ENCODE results near the gene TOP2B.

TOP2B gene

DNA sequence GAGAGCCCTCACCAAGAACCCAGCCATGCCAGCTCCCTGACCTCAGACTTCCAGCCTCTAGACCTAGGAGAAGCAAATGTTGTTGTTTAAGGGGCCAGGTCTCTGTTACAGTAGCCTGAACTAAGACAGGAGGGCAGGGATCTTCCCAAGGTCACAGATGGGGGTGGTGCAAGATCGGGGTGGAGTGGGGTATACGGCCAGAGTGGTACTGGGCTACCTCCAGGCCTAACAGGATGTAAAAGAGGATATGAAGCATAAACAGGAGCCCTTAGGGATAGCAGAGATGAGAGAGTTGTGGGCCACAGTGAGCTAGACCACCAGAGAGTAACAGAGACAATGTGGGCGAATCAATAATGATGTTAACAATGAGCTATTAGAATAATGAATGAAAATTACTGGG, 82.9 kb downstream of the TOP2B start:
- no peak for DNase-seq

DNA sequence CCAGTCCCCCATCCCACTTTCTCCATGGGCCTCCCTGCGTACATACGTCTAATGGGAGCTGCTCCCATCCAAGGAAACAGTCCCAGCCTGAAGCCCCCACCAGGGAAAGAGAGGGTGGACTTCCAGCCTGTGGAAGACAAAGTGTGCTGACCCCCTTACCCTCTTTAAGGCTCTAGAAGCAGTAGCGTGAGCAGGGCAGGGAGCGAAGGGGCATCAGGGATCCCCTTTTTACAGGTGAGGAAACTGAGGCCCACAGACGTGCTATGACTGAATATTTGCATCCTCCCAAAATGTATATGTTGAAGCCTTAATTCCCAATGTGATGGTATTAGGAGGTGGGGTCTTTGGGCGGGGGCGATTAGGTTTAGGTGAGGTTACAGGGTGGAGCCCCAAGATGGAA, 83.4 kb downstream of the TOP2B start:
- DNase-seq: no peak

DNA sequence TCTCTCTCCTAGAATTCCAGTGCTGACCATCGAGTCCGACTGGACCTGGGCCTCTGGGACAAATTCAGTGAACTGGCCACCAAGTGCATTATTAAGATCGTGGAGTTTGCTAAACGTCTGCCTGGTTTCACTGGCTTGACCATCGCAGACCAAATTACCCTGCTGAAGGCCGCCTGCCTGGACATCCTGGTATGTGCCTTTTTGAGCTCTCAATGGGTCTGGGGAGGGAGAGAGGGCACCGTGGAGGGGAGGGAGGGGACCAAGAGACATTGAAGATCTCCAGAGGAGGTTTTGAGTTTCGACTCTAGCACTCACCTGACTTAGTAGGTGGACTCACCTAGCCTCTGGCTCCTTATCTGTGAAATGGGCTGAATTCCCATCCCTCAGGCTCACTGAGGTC, 84.2 kb downstream of the TOP2B start:
- DNase-seq: no peak

DNA sequence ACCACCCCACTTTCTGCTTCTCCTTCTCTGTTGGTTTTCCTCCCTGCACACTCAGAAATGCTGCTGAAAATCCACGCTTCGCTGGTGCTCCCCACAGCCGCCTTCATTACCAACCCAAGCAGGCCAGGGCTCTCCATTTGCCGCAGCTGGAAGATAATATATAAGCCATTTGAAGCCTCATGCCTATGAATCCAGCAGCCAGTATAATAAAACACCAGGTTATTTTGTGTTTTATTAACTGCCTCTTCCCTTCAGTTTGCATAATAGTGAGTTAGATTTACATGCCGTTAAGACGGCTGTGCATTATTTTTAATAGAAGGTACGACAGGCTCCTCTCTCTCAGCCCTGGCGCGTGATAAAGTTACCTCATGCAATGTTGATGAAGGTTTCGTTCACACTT, 86.6 kb downstream of the TOP2B start:
- DNase-seq: no peak

DNA sequence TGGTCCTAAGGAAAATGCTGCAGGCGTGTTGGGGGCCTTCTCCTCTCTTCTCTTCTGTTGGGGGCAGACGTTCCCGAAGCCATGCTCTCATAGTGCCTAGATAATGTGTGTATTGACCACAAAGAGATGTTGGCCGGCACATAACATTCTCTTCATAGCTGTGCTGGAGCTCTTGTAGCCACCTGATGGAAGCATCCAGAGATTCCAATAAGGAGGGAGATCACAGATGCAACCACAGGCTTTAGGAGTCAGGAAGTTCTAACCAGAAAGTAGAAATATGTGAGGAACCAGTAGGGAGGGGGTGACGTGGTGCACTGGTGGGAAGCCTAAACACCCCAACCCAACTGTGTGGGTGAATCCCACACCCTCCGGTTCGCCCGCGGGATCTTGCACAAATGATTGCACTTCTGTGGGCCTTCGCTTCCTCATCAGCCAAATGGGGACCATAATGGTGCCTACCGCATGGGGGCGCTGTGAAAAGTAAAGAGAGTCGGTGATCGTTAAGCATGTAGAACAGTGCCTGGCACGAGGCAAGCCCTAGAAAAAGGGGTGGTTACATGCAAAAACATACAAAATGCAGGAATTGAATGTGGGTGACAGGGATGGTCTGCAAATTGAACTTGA, 87.8 kb downstream of the TOP2B start:
- no peak for DNase-seq

DNA sequence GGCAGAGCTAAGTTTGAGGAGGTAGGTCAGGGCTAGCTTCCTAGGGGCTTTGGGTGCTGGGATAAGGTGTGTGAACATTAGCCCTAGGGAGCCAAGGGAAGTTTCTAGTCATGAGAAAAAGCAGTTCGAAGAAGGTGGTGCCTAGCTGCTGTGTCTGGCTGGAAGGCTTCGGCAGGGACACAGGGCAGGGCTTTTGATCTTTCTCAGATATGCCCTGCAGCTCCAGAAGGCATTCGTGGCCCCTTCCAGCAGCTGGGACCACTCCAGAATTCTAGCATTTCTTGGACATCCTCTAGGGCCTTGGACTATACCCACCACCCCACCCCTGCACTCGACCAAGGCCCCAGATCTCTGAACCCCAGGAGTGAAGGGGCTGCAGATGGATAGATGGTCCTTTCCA, 88.6 kb downstream of the TOP2B start:
- no peak for DNase-seq

DNA sequence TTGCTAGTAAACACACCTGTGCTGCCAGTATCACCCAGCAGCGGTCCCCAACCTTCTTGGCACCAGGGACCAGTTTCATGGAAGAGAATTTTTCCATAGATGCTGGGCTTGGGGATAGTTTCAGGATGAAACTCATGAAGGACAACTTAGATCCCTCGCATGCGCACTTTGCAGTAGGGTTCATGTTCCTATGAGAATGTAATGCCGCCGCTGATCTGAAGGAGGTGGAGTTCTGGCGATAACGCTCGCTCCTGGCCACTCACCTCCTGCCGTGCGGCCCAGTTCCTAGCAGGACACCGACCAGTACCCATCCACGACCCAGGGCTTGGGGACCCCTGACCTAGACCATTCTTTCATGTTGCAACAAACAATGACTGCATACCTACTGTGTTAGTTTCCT, 89.7 kb downstream of the TOP2B start:
- DNase-seq: no peak

DNA sequence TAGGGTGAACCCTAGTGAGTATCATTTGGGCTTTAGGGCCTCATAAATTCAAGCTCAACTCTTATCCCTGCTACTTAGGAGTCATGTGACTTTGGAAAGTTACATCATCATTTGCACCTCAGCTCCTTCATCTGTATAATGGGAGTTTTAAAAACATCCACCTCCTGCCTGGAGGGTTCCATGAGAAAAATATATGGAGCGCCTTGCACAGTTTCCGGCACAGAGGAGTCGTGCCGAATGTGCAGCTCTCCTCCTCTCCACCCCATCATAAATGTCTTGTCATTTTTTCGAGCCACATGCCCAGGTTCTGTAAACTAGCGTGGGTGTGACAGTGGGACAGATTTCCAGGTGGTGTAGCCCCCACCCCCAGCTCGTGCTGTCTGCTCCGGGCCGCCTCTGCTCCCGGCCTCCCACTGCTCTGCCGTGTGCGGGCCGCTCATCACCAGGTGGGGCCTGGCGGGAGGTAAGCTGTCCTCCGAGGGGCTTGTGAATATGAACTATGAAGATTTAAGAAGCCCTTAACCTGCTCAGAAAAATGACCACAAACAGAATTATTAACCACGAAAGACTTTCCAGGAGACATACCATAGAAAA, 90.4 kb downstream of the TOP2B start:
- DNase-seq: no peak

DNA sequence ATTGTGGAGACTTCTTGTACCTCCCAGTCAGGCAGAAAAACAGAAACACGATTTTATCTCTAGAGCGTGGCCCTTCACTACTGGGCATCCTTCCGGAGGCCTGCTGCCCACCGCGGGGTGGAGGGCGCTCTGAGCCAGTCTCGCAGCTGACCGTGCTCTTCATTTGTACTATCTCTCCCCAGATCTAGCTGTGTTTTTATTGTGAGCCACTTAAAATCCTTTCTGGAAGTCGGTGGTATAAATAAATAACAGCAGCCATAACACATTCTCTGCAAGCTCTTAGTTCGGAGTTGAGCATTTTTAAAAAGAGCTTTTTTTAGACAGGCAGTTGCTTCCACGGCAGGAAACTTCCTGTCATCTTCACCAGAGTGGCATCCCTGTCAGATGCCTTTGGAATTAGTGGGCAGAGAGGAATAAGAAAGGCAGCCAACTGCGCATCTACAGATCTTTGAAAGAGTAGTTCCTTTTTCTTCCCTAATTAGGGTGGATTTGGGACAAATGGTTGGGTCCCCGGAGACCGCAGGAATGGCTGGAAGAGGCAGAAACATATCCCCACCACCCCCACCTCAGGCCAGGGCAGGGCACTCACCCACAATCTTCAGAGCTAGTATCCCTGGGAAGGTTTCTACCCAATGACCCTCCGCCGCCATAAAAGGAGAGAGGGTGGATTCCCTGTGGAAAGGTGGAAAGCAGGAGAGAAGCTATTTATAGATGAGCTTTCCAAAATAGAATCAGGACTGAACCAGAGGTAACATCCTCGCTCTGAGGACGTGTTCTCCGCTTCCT, 91.1 kb downstream of the TOP2B start:
- no peak for DNase-seq

DNA sequence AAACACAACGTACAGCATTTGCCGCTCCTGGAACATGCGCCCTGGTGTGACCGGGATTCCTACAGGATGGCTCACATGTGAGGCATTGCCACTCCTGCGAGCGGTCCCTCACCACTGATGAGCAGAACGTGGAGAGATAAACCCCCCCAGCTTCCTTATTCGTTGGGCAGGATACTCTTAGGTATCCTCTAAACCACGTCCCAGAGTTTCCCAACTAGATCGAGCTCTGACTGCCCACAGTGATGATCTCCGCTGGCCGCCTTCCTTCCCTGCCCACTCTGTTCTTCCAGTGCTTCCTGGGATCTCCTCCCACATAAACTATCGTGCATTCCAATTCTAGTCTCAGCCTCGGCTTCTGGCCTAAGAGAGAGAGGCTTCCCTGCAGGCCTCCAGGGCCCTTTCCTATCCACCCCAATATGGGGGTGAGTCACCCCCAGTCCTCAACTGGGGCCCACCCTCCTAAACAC, 91.8 kb downstream of the TOP2B start:
- no peak for DNase-seq

DNA sequence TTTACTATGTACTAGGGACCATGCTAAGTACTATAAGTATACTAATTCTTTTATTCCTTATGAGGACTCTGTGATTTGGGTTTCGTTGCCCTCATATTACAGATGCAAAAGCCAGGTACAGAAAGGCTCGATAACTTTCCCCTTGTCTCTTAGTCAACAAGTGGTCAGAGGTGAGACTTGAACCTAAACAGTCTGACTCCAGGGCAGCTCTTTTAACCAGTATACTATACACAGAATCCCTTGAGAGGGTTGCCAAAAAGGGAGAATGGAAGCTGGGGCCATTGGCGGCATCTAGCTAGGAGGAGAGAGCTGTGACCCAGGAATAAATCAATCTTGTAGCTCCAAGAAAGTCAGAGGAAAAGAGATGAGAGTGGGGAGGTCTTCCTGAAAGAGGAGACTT, 92.4 kb downstream of the TOP2B start:
- DNase-seq: no peak

DNA sequence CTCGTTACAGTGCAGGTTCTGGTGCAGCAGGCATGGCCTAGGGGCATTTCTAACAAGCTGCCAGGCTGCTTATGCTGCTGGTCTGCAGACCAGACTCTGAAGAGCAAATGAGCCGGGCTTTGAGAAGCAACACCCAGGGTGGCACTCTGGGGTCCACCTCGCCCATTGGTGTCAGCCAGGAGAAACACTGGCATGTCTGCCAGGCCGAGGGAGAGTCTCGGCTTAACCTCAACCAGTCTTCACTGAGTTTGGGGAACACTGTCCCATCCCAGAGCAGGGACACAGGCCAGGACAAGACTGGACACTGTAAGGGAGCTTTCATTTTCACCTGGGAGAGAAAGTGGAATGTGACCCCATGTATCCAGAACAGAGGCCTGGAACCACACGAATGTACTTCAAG, 93.4 kb downstream of the TOP2B start:
- DNase-seq: no peak

DNA sequence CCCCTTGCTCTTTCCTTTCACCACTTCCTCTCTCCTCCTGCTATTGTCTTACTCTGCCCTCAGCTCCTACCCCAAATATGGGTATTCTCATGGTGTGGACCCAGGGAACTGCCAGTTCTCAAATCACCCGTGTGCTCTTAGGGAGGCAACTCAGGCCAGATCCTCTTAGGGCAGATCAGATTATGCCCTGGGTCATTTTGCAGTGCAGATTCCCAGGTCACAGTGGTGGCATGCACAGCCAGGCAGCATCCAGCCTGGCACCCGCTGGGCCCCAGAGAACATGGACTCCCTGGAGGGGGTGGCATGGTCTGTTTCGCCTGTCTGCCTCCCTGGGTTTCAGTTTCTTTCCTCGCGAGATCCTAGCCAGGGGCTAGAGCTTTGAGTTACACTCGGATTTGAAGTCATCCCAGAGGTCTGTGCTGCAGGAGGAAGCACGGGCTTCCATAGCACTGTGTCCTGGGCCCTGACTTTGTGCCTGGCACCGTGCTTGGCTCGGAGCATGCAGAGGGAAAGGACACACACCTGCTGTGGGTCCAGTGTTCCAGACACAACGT, 96.1 kb downstream of the TOP2B start:
- DNase-seq: no peak

DNA sequence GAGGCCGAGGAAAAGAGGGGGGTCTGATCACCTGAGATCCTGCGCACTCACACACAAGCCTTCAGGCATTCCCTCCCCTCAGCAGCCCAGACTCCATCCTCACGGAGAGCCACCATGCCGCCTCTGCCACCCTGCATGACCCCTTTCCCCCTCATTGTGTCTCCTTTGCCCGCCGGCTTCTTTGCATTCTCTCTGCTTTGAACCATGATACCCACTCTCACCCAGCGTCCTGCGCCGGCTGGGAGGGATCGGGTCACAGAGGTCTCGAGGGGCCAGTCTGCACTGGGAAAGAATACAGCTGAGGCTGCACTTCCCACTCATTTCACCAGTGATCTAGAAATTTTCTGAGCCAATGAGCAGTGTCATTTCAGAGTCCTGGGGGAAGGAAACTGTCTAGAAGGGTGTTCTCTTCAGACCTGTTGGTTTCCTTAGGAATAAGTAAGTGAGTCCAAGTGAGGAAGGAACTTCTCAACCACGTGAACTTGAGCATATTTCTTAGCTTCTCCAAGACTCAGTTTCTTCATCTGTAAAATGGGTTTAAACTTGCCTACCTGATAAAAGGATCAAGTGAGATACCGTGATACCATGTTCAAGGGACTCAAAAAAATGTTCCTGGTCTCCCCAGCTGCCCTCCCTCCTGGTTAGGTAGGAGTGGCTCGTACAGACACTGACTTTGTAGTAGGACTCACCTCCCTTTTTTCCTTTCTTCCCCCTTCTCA, 96.7 kb downstream of the TOP2B start:
- no peak for DNase-seq

DNA sequence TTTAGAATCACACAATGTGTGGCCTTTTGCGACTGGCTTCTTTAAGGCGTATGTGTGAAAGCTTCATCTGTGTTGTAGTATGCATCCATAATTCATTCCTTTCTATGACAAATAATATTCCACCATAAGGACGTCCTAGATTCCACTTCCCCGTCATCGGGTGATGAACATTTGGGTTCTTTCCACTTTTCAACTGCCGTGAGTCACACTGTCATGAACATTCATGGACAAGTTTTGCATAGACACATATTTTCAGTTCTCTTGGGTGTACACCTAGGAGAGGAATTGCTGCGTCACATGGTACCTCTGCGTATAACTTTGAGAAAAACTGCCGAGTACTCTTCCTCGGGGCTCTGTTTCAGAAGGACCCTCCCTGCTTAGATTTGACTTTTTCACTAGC, 97.3 kb downstream of the TOP2B start:
- no peak for DNase-seq

DNA sequence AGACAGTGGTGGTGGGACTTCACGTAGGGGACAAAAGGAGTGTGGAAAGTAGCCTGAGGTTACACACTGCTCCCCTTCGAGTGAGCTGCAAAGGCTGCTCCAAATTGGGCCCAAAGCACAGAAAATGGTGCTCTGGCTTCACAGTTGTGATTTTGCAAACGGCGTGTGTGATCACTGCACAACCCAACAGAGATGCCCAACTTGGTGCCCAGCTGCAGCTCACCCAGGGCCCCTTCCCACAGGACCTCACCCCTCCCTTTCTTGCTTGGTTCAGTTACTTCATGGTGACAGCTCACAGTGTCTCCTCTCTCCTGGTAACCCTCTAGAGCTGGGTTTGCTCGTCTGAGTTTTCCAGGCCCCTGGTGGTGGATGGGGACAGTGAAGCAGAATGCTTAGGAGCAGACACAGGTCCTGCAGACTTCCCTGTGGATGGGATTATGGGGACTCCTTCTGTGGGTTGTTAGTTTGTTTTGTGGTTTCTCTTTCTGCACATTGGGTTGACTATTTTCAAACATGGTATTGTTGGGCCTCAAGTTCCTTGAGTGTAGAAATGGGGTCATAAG, 98.3 kb downstream of the TOP2B start:
- no peak for DNase-seq

DNA sequence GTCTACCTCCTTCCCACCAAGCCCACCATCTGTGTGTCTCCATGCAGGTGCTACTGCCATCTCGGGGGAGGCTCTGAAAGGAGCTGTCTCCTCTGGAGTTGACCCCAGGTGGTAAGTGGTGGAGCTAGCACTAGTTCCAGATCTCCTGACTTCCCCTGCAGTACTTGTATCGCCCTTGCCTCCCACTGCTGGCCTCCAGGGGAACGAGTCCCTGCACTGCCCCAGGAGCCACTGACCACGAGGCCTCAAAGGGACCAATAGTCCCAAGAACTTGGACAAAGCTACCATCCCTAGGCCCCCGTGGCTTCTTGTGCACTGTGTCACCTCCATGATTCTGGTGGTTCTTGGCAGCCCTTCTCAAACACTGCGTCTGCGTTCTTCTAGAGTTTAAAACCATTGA, 98.9 kb downstream of the TOP2B start:
- no peak for DNase-seq

DNA sequence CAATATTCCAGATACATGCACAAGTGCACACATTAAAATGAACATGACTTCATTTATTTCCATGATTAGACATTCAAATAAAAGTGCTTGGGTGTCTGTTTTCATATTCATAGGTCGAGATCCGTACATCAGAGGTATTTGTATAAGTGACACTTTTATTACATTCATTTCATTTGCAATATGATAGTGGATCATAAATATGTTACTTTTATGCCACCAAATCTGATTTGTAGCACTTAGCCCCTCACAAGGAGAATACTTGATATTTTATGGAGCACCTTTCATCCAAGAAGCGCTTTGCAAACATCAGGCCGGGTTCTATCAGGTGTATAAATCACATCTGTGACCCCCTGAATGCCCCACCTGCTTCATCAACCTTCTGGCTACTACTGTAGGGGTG, 100.6 kb downstream of the TOP2B start:
- DNase-seq: no peak

DNA sequence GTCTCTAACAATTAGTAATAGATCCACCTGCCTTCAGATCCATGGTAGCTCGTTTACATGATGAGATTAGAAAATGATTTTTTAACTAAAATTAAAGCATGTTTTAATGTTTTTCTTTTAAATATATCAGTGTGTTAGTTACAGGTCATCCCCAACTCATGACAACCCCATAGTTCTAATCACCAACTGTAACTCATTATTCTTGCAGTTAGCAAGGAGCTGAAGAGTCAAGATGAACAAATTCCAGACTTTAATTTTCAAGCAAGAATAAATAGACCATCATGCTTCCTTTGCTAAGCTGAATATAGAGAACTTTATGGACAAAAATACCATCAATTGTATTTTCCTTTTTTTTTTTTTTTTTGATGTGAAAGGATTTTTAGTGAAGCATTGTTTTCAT, 101.1 kb downstream of the TOP2B start:
- DNase-seq: no peak

DNA sequence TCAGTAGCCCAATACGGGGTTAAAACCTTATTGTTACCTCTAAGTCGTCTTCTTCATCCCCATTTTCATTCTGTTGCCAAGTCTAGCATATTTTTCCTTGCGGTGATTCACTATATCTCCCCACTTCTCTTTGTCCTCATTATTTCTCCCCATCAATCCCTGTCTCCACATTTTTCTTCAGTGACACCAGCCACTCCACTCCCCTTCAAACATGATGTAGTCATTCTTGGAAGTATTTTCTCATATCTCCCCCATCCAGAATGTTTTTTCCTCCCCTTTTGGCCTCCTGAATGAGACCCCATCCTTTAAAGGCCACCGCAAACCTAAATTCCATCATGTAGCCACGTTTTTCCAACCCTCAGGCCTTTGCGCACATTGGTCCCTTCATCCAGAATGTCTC, 105.9 kb downstream of the TOP2B start:
- no peak for DNase-seq

DNA sequence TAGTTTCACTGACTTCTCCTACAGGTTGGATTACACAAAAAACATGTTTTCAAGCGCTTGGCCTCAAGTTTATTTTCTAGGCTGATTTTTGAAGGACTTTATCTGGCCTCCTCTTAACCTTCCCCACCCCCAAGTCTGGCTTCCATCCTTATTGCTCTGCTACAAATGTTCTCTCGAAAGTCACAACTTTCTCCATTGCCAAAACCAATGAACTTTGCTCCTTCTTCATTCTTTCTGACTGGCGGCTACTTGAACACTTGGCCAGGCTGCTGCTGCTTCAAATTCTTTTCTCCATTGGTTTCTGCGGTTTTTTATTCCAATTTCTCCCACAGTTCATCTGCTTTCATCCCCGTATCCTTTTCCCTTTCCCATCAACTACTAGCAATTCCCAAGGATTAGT, 106.6 kb downstream of the TOP2B start:
- no peak for DNase-seq

DNA sequence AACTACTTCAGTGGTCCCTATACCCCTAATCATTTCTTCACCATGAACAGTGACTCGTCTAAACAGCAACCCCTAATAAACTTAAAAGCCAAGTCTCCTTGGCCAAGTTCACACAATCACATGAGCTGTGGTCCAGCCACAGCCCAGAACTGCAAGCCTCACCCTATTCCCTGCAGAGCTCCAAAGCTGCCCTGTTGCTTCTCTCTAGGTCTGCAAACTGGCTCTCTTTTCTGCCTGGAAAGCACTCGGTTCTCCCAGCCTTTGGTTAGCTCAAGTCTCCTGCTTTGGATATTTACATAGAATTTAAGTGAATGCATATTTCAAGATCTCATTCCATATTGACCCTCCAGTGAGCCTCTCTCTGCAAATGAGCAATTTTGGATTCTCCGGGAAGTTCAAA, 107.0 kb downstream of the TOP2B start:
- no peak for DNase-seq

DNA sequence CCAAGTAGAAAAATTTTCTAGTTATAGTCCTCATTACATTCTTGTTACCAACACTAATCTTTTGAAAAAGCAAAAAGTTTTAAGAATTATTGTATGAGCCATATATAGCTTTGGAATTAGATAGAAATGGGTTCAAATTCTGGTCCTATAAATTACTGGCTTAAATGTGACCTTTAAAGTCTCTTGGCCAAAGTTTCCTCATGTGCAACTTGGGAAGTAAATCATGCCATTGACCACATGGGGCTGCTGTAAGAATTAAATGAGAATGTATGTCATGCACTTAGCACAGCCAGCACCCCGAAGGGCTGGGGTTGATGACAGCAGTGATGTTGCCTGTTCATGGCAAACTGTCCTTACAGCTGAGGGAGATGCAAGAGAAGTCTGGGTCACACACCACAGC, 108.3 kb downstream of the TOP2B start:
- DNase-seq: no peak

Data from activated CD4-positive, alpha-beta T cell treated with anti-CD3 and anti-CD28 coated beads, Interleukin-2, amount 50 U/mL, for 1 hour (primary cell).